Mucosa of descending colon (tissue), 3 donors: Measurements from ENCODE around the gene SLC25A12. TPM values are rescaled to one million over a fixed set of nuclear protein-coding genes. Genes with fewer than 3 reads are reported as not detected.
"Not testable (repeated sequence)": the region's sequence is repeated elsewhere in the genome, so short reads cannot be mapped to it uniquely, and the experiment has no call there.

Experiments used
- ATAC-seq: fragments of 200-7000 bp; cut with Tn5 transposase; one replicate; pipeline ENCODE4 v1.9.1; 2020; ENCODE audit warnings: mild to moderate bottlenecking, moderate library complexity
- DNase-seq, 3 donors: peaks; one replicate each; pipeline ENCODE4 v3.0.0-alpha.2; 2020
- H3K36me3 ChIP-seq: fragments of 200-600 bp; one replicate; pipeline ENCODE4 v1.8.0; 2021; ENCODE audit warnings: low read depth, mild to moderate bottlenecking
- H3K4me1 ChIP-seq: fragments of 200-600 bp; one replicate; pipeline ENCODE4 v1.8.0; 2021; ENCODE audit warnings: low read depth, mild to moderate bottlenecking
- H3K4me3 ChIP-seq: fragments of 200-600 bp; one replicate; pipeline ENCODE4 v1.8.0; 2021; ENCODE audit warnings: mild to moderate bottlenecking
- H3K9me3 ChIP-seq: fragments of 200-600 bp; one replicate; pipeline ENCODE4 v1.8.0; 2021; ENCODE audit warnings: mild to moderate bottlenecking
- CTCF ChIP-seq: fragments of 200-600 bp; IDR thresholded peaks from one replicate; pipeline ENCODE4 v1.8.0; 2022; ENCODE audit warnings: antibody characterized with exemption, mild to moderate bottlenecking
- intact Hi-C, 2 donors: fragments of 100-400 bp; cut with DNase I in 1 of 2; cut with micrococcal nuclease in 1 of 2; formaldehyde crosslinking; loops; one replicate each; pipeline versions ENCODE4 v1.11.0 to v1.11.1; 2022; cut with DNase I, micrococcal nuclease
- total RNA-seq, 3 donors: library from RNA; stranded (reverse); fragmentation: NEBNext Ultra II Directional in 2 of 3; extraction: Animal tissue kit (Norgen Biotek cat#: 25700) in 2 of 3; gene quantifications; one replicate each; pipeline versions ENCODE4 v1.2.1 to v1.2.4, GENCODE V29; 2021 to 2023
- donor health status: DM: no; HTN: no; CAD: no; lungs with moderate emphysema.
- donor health status: DM: no; HTN: no; CAD: no.
- donor health status: DM: no; HTN: yes; CAD: no.

Gene SLC25A12
- total RNA-seq, 3 donors from 2014 or later = 19.9 to 44.2 (median 22.3) TPM

GRCh38 chr2:171813729-171814128 lies 80.3 kb downstream of the SLC25A12 start:
- intact Hi-C loops = no loop called here
- no peak for TF ChIP-seq CTCF
- no peaks in the 10 kb centered on the region for H3K4me1 ChIP-seq

GRCh38 chr2:171813126-171813525 lies 80.9 kb downstream of the SLC25A12 start:
- Histone ChIP-seq H3K9me3 (no peaks in the 10 kb centered on the region), H3K4me1 (no peaks in the 10 kb centered on the region), H3K36me3 (no peaks in the 10 kb centered on the region), H3K4me3 (no peak overlapping the region)
- TF ChIP-seq CTCF = no peak
- ATAC-seq (no peak), DNase-seq (no peak)
- intact Hi-C loops = no loop called here

More at GRCh38 chr2:171813729-171814128, 80.3 kb downstream of the SLC25A12 start:
- H3K9me3 ChIP-seq = no peaks in the 10 kb centered on the region
- no peaks in the 10 kb centered on the region for H3K36me3 ChIP-seq
- H3K4me3 ChIP-seq = no peak overlapping the region
- DNase-seq = no peak
- ATAC-seq = no peak

GRCh38 chr2:171811245-171811628 lies 82.8 kb downstream of the SLC25A12 start:
- H3K9me3 ChIP-seq = no peaks in the 10 kb centered on the region
- no peaks in the 10 kb centered on the region for H3K36me3 ChIP-seq
- ATAC-seq (no peak), DNase-seq (no peak)
- TF ChIP-seq CTCF = no peak
- no peaks in the 10 kb centered on the region for H3K4me1 ChIP-seq
- intact Hi-C loops = no loop called here
- H3K4me3 ChIP-seq = no peak overlapping the region

GRCh38 chr2:171810422-171811244 lies 83.4 kb downstream of the SLC25A12 start:
- no peak for TF ChIP-seq CTCF
- no peak for ATAC-seq
- no peaks in the 10 kb centered on the region for H3K9me3 ChIP-seq

GRCh38 chr2:171808885-171809284 lies 85.2 kb downstream of the SLC25A12 start:
- H3K4me3 ChIP-seq, H3K36me3 ChIP-seq, H3K4me1 ChIP-seq, intact Hi-C loops, DNase-seq, ATAC-seq, H3K9me3 ChIP-seq: not testable (repeated sequence)

More at GRCh38 chr2:171810422-171811244, 83.4 kb downstream of the SLC25A12 start:
- no peak for DNase-seq
- Histone ChIP-seq H3K4me1 (no peaks in the 10 kb centered on the region), H3K4me3 (no peak overlapping the region), H3K36me3 (no peaks in the 10 kb centered on the region)
- intact Hi-C loops = no loop called here

- H3K9me3 ChIP-seq = no peaks in the 10 kb centered on the region
- no peak for DNase-seq
- no peak for TF ChIP-seq CTCF
- no peaks in the 10 kb centered on the region for H3K36me3 ChIP-seq
- no peak overlapping the region for H3K4me3 ChIP-seq
- H3K4me1 ChIP-seq = no peaks in the 10 kb centered on the region
- intact Hi-C loops = no loop called here
- no peak for ATAC-seq
These were observed 86.1 kb downstream of the SLC25A12 start for GRCh38 chr2:171807831-171808393.
